ENCODE measurements around the gene HMGCS2. TPM values are rescaled to one million over a fixed set of nuclear protein-coding genes. Genes with fewer than 3 reads are reported as not detected.

Gene HMGCS2
- total and polyA plus RNA-seq, 10 of the 15 experiments (the other 5 are each of a cell fraction or from before 2014, with no cell fraction given) = 0.49 TPM; not detected in 9

- Histone ChIP-seq H3K4me2 (ENCODE audit: control insufficient read depth, insufficient read depth) (no peak overlapping the region), H2AFZ (ENCODE audit: control insufficient read depth, low read depth, low read length) (no peak overlapping the region), H3K27ac (ENCODE audit: control insufficient read depth, insufficient read depth) (no peak overlapping the region), H3K27me3 (replicated peaks in 1 of 2; ENCODE audit: control insufficient read depth in 2 of 2, insufficient read depth in 2 of 2, low read length in 1 of 2) (no peaks in the 10 kb centered on the region), H3K9me3 (replicated peaks; ENCODE audit: control insufficient read depth, insufficient read depth, low read length) (no peaks in the 10 kb centered on the region), H3K9ac (ENCODE audit: control insufficient read depth, insufficient read depth, low read length) (no peak overlapping the region), H3K36me3 (ENCODE audit: control insufficient read depth in 2 of 2, insufficient read depth in 2 of 2, low read length in 1 of 2) (no peaks in the 10 kb centered on the region; a peak in 1 of 4 replicates), H3K4me1 (ENCODE audit: control insufficient read depth, insufficient read depth, low read length) (no peaks in the 10 kb centered on the region), H3K4me3 (no peak overlapping the region), H4K20me1 (ENCODE audit: control insufficient read depth, insufficient read depth) (no peaks in the 10 kb centered on the region), H3K79me2 (ENCODE audit: control insufficient read depth, insufficient read depth, low read length) (no peaks in the 10 kb centered on the region)
- ChIA-PET RAD21 (ENCODE audit: unreplicated experiment) (no interaction called here), SMC1A (ENCODE audit: uncharacterized antibody, unreplicated experiment) (no interaction called here), POLR2A (no interaction called here), CTCF (interaction anchor here (1.4 kb wide), 1 partner anchor 17 kb away, joined by 3 read pairs; no protein-coding TSS in a partner anchor)
- DNase-seq (ENCODE audit: low read depth, low spot score) = no peak
- BruUV-seq (replicated peaks) = no TSS peak
- intact Hi-C loops (cut with micrococcal nuclease; ENCODE audit: unreplicated experiment) (no loop called here), in situ Hi-C loops (cut with MboI) (no loop called here)
- no peak for ATAC-seq
- no peak for FAIRE-seq
- WGBS (ENCODE audit: insufficient coverage, insufficient replicate concordance, low lambda C conversion rate, missing lambda C conversion rate) = 45% methylated on average over 8 of the region's 8 CpGs
- TF ChIP-seq PAX5 (IDR thresholded peaks at IDR 0.05; ENCODE audit: borderline replicate concordance, low read depth, low read length) (no peak), TCF3 (IDR thresholded peaks at IDR 0.05; ENCODE audit: borderline replicate concordance, insufficient read depth, low read depth, low read length) (no peak), RBBP5 (conservative IDR thresholded peaks at IDR 0.05) (no peak), RELB (IDR thresholded peaks at IDR 0.05; ENCODE audit: low read depth) (no peak), ZNF217 (IDR thresholded peaks at IDR 0.05) (no peak), SRF (IDR thresholded peaks at IDR 0.05; ENCODE audit: low read depth in 2 of 2, low read length in 2 of 2) (no peak), MAX (IDR thresholded peaks at IDR 0.05; ENCODE audit: low read depth, low read length) (no peak), POLR2A (IDR thresholded peaks at IDR 0.05; ENCODE audit: low read depth, low read length) (no peak), SMAD1 (IDR thresholded peaks at IDR 0.05; ENCODE audit: low read depth, partially characterized antibody) (no peak), CBX5 (IDR thresholded peaks at IDR 0.05; ENCODE audit: low read depth) (no peak), POLR2AphosphoS2 (IDR thresholded peaks at IDR 0.05; ENCODE audit: low read depth, low read length) (no peak), USF1 (IDR thresholded peaks at IDR 0.05; ENCODE audit: borderline replicate concordance, extremely low read length, insufficient read depth, low read depth, low read length) (no peak), ZBTB11 (CRISPR knock-in tag; IDR thresholded peaks at IDR 0.05) (no peak), WRNIP1 (IDR thresholded peaks at IDR 0.05; ENCODE audit: borderline replicate concordance, low read depth, low read length) (no peak), SP1 (IDR thresholded peaks at IDR 0.05; ENCODE audit: low read depth, low read length) (no peak), GATAD2B (conservative IDR thresholded peaks at IDR 0.05; ENCODE audit: low read depth) (no peak)
Measured at GRCh38 chr1:119724611-119725218, 44.0 kb downstream of the HMGCS2 start.
